Upper lobe of left lung (tissue), 6 donors: Measurements from ENCODE around the gene KIF3B. TPM values are rescaled to one million over a fixed set of nuclear protein-coding genes. Genes with fewer than 3 reads are reported as not detected.

ENCODE experiments used
- ATAC-seq, 2 donors: fragments of 200-7000 bp; cut with Tn5 transposase; one replicate each; pipeline ENCODE4 v1.9.1; 2022; ENCODE audit warnings: mild to moderate bottlenecking in 2 of 2, moderate library complexity in 2 of 2; ENCODE audit not compliant: low FRiP score in 2 of 2
- DNase-seq, 2 donors: peaks; one replicate each; pipeline ENCODE4 v3.0.0-alpha.2; 2019 to 2020
- H3K27ac ChIP-seq, 4 donors: fragments of 200-600 bp; sonication (generic); one replicate each; pipeline ENCODE4 v1.5.1; 2016 to 2019
- H3K27me3 ChIP-seq, 4 donors: fragments of 200-600 bp; sonication (generic); one replicate each; pipeline ENCODE4 v1.5.1; 2017 to 2019
- H3K36me3 ChIP-seq, 4 donors: fragments of 200-600 bp; sonication (generic); one replicate each; pipeline ENCODE4 v1.5.1; 2016 to 2019
- H3K4me1 ChIP-seq, 4 donors: fragments of 200-600 bp; sonication (generic); one replicate each; pipeline ENCODE4 v1.5.1; 2018 to 2019
- H3K4me3 ChIP-seq, 4 donors: fragments of 200-600 bp; sonication (generic); one replicate each; pipeline ENCODE4 v1.5.1; 2017 to 2019; ENCODE audit warnings: mild to moderate bottlenecking in 2 of 4, moderate library complexity in 1 of 4
- H3K9me3 ChIP-seq, 4 donors: fragments of 200-600 bp; sonication (generic); one replicate each; pipeline ENCODE4 v1.5.1; 2018 to 2019
- CTCF ChIP-seq, 6 experiments: fragments of 450-650 bp in 4 of 6; fragments of 200-600 bp in 2 of 6; sonication (generic) in 2 of 6; IDR thresholded peaks; one replicate each; pipeline ENCODE4 v1.5.1; 2016 to 2019; ENCODE audit warnings: antibody characterized with exemption in 6 of 6
- EP300 ChIP-seq, 4 donors: sonication (generic); formaldehyde crosslinking; IDR thresholded peaks; one replicate each; pipeline ENCODE4 v1.5.1; 2017; ENCODE audit warnings: antibody characterized with exemption in 4 of 4, control low read depth in 2 of 4
- POLR2A ChIP-seq, 4 donors: fragments of 450-650 bp; IDR thresholded peaks; one replicate each; pipeline ENCODE4 v1.5.1; 2016 to 2017; ENCODE audit warnings: antibody characterized with exemption in 4 of 4, mild to moderate bottlenecking in 2 of 4
- POLR2AphosphoS5 ChIP-seq, 2 donors: sonication (generic); formaldehyde crosslinking; IDR thresholded peaks; one replicate each; pipeline ENCODE4 v1.5.1; 2017; ENCODE audit warnings: antibody characterized with exemption in 2 of 2
- WGBS, 2 donors: methylation state at CpG; one replicate each; pipeline ENCODE4 v1.1.5; 2017 to 2018; 5-methylcytosine and 5-hydroxymethylcytosine counted together
- total RNA-seq, 6 donors: library from RNA; depleted of rRNA in 4 of 6; stranded (reverse); fragments of >200 nt in 4 of 6; gene quantifications; one replicate each; pipeline versions ENCODE4 v1.1.0 to v1.2.1, GENCODE V29; 2016 to 2021
- donor health status: DM: no; HTN: no; CAD: no; lungs with moderate emphysema.
- donor health status: DM: no; HTN: yes; CAD: no; lungs with severe emphysema.

The KIF3B gene
- total RNA-seq, 6 donors from 2014 or later: 14.7 to 37.5 (median 26.7) TPM

DNA sequence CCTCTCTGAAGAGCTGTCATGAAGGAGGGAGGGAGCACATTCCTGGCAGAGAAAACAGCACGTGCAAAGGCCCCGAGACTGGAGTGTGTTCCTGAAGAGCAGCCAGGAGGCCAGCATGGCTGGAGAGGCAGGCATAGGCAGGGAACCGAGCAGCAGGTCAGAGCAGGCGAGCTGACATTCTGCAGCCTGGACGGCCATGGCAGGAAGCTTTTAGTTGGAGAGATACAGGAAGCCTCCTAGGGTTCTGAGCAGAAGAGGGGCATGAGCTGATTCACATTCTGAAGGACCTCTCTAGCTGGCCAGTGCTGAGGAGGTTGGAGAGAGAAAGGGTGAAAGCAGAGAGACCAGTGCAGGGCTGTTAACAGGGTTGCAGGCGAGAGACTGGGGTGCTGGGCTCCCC is 40.0 kb upstream of the KIF3B start:
- Histone ChIP-seq H3K4me1 (peaks cover 3 to 7% (median 4%) of the 10 kb centered on the region in 4 donors), H3K27me3 (no peaks in the 10 kb centered on the region), H3K36me3 (peaks cover 7 to 48% (median 40%) of the 10 kb centered on the region in 4 donors), H3K9me3 (no peaks in the 10 kb centered on the region), H3K27ac (no peak overlapping the region), H3K4me3 (no peak overlapping the region)
- 84 to 86% methylated on average over 6 of the region's 6 CpGs for WGBS, 2 donors
- ATAC-seq (no peak), DNase-seq (no peak)
- no peak for TF ChIP-seq EP300 (IDR thresholded peaks at IDR 0.05)
- no peak for TF ChIP-seq CTCF (IDR thresholded peaks at IDR 0.05)
- no peak for TF ChIP-seq POLR2A (IDR thresholded peaks at IDR 0.05)
- TF ChIP-seq POLR2AphosphoS5 (IDR thresholded peaks at IDR 0.05): no peak

DNA sequence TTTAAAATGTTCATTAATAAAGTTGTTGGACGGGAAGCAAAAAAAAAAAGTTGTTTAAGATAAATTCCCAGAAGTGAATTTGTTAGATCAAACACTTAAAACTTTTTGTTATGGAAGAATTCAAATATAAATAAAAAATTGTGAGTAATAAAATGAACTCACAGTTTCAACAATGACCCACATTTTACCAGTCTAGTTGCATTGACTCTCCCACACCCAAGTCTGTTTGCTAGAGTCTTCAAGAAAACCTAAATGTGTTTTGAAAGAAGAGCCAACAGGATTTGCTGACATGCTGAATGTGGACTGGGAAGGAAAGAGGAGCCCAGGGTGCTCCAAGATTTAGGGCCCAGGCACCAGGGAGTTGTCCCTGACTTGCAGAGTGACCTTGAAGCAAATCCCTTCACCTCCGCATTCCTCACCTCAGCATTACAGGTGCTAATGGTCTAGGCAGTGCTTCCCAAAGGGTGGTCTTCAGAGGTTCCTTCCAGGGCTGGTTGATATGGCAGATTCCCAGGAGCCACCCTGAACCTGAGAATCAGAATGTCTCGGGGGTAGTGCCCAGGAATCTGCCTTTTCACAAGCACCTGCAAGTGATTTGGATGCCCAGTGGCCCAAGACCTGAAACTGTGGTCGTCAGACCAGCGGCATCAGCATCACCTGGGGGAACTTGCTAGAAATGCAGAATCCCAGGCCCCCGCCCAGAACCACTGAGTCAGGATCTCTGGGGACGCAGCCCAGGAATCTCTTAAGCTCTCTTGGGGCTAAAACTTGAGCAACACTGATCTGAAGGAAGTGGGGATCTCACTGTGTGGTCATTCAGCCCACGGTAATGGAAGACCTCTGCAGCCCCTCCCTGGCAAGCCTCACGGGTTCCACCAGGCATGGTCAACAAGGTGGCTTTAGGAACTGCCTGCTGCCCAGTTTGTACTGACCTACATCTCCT is 38.7 kb upstream of the KIF3B start:
- WGBS, 2 donors: 82 to 84% methylated on average over 4 to 9 of the region's 9 CpGs
- Histone ChIP-seq H3K27ac (no peak overlapping the region), H3K4me3 (no peak overlapping the region), H3K27me3 (no peaks in the 10 kb centered on the region), H3K4me1 (peaks cover 0 to 2% (median 0%) of the 10 kb centered on the region in 4 donors), H3K36me3 (peaks cover 7 to 35% (median 28%) of the 10 kb centered on the region in 4 donors), H3K9me3 (no peaks in the 10 kb centered on the region)
- TF ChIP-seq EP300 (IDR thresholded peaks at IDR 0.05) (no peak), POLR2AphosphoS5 (IDR thresholded peaks at IDR 0.05) (no peak), POLR2A (IDR thresholded peaks at IDR 0.05) (no peak), CTCF (IDR thresholded peaks at IDR 0.05) (no peak)
- DNase-seq: no peak
- ATAC-seq: no peak

- H3K9me3 ChIP-seq: no peaks in the 10 kb centered on the region
Measured at GRCh38 chr20:32240205-32240604, 37.2 kb upstream of the KIF3B start.

GRCh38 chr20:32241807-32242206 is 35.6 kb upstream of the KIF3B start:
- ATAC-seq (no peak), DNase-seq (no peak)
- Histone ChIP-seq H3K27me3 (no peaks in the 10 kb centered on the region), H3K27ac (no peak overlapping the region), H3K36me3 (peaks cover 0 to 5% (median 2%) of the 10 kb centered on the region in 4 donors), H3K4me1 (no peaks in the 10 kb centered on the region), H3K9me3 (no peaks in the 10 kb centered on the region), H3K4me3 (no peak overlapping the region)
- 83 to 95% methylated on average over 3 to 4 of the region's 4 CpGs for WGBS, 2 donors
- TF ChIP-seq POLR2A (IDR thresholded peaks at IDR 0.05): no peak

More at GRCh38 chr20:32240205-32240604, 37.2 kb upstream of the KIF3B start:
- no peak for DNase-seq
- ATAC-seq: no peak
- H3K4me1 ChIP-seq: no peaks in the 10 kb centered on the region
- WGBS, 2 donors: 0 to 20% methylated on average over 1 of the region's 1 CpG
- H3K36me3 ChIP-seq: peaks cover under 1 to 21% (median 13%) of the 10 kb centered on the region in 4 donors
- no peak overlapping the region for H3K4me3 ChIP-seq
- H3K27me3 ChIP-seq: no peaks in the 10 kb centered on the region
- no peak overlapping the region for H3K27ac ChIP-seq
- TF ChIP-seq POLR2A (IDR thresholded peaks at IDR 0.05) (no peak), CTCF (IDR thresholded peaks at IDR 0.05) (no peak), POLR2AphosphoS5 (IDR thresholded peaks at IDR 0.05) (no peak), EP300 (IDR thresholded peaks at IDR 0.05) (no peak)

DNA sequence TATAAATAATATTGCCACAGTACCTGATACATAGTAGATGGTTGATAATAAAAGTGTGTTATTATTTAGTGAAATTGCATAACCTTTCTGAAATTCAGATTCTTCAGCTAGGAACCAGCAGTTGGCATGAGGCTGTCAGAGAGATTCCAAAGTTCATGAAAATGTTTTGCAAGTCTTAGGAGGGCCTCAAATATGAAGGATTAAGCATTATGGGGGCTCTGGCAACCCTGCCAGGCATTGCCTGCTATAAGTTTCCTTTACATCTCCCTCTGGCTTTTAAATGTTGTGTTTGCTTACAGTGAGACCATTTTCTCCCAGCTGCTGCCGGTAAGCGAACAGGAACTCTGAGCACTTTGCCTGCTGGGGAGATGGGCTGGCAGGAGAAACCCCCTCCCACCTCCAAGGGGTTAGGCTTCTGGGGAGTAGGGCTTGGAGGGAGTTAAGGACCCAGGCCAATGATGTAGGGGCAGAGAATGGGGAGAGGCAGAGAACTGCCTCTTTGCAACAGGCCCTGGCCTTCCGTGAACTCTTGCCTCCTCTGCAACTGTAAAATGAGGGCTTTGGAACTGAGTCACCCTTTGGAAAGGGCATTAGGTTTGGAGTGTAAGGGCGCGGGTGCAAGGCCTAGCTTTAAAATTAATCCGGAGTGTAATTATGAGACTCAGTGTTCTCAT is 33.2 kb upstream of the KIF3B start:
- no peaks in the 10 kb centered on the region for H3K9me3 ChIP-seq
- no peak for DNase-seq
- no peaks in the 10 kb centered on the region for H3K27me3 ChIP-seq
- ATAC-seq: no peak
- TF ChIP-seq EP300 (IDR thresholded peaks at IDR 0.05) (no peak), CTCF (IDR thresholded peaks at IDR 0.05) (no peak)
- no peaks in the 10 kb centered on the region for H3K4me1 ChIP-seq
- H3K36me3 ChIP-seq: no peaks in the 10 kb centered on the region
- no peak overlapping the region for H3K4me3 ChIP-seq
- H3K27ac ChIP-seq: no peak overlapping the region
- WGBS, 2 donors: 91% methylated on average over 6 of the region's 6 CpGs
